GM23338 (cell line): Measurements from ENCODE around the gene ZNF792. TPM values are rescaled to one million over a fixed set of nuclear protein-coding genes. Genes with fewer than 3 reads are reported as not detected.

ENCODE experiments used
- ATAC-seq: fragments of 200-7000 bp; cut with Tn5 transposase; 3 replicates; pipeline ENCODE4 v1.9.1; 2020
- DNase-seq: peaks from one replicate; pipeline ENCODE4 v3.0.0-alpha.2; 2015; ENCODE audit warnings: low spot score
- H2AFZ ChIP-seq: fragments of 200-600 bp; sonication (generic); 2 replicates; pipeline ENCODE4 v1.8.0; 2016; ENCODE audit warnings: antibody characterized with exemption, mild to moderate bottlenecking, moderate library complexity
- H3F3A ChIP-seq: fragments of 200-600 bp; sonication (generic); replicated peaks from 2 replicates; pipeline ENCODE4 v1.8.0; 2017; ENCODE audit warnings: antibody characterized with exemption, mixed run types, low read depth
- H3K27ac ChIP-seq: fragments of 200-600 bp; sonication (generic); 2 replicates; pipeline ENCODE4 v1.6.1; 2016; ENCODE audit warnings: low read depth
- H3K27me3 ChIP-seq: fragments of 200-600 bp; sonication (generic); 2 replicates; pipeline ENCODE4 v1.8.0; 2016; ENCODE audit warnings: mild to moderate bottlenecking, mixed run types, moderate library complexity; ENCODE audit not compliant: insufficient read depth
- H3K36me3 ChIP-seq: fragments of 200-600 bp; sonication (generic); 2 replicates; pipeline ENCODE4 v1.8.0; 2016; ENCODE audit warnings: mild to moderate bottlenecking; ENCODE audit not compliant: insufficient read depth
- H3K4me1 ChIP-seq: fragments of 200-600 bp; sonication (generic); 2 replicates; pipeline ENCODE4 v1.8.0; 2016; ENCODE audit warnings: mild to moderate bottlenecking, moderate library complexity; ENCODE audit not compliant: insufficient read depth
- H3K4me2 ChIP-seq: fragments of 200-600 bp; sonication (generic); 2 replicates; pipeline ENCODE4 v1.7.1; 2017; ENCODE audit warnings: mixed run types
- H3K4me3 ChIP-seq: fragments of 200-600 bp; sonication (generic); 2 replicates; pipeline ENCODE4 v1.6.1; 2016; ENCODE audit warnings: mixed run types
- H3K79me2 ChIP-seq: fragments of 200-600 bp; sonication (generic); replicated peaks from 2 replicates; pipeline ENCODE4 v1.8.0; 2017; ENCODE audit warnings: mild to moderate bottlenecking; ENCODE audit not compliant: insufficient read depth
- H3K9me2 ChIP-seq: fragments of 200-600 bp; sonication (generic); 2 replicates; pipeline ENCODE4 v1.8.0; 2017; ENCODE audit not compliant: insufficient read depth
- H4K20me1 ChIP-seq: fragments of 200-600 bp; sonication (generic); replicated peaks from 2 replicates; pipeline ENCODE4 v1.8.0; 2017; ENCODE audit warnings: mild to moderate bottlenecking; ENCODE audit not compliant: insufficient read depth
- H3K27ac Mint-ChIP-seq: 2 replicates; pipeline ENCODE4 v1.8.0; 2020; ENCODE audit warnings: inconsistent platforms, mild to moderate bottlenecking, moderate library complexity, mixed read lengths
- H3K27me3 Mint-ChIP-seq: 3 replicates; pipeline ENCODE4 v1.8.0; 2022; ENCODE audit warnings: low read depth, mild to moderate bottlenecking, moderate library complexity, mixed read lengths, inconsistent platforms; ENCODE audit not compliant: insufficient read depth, poor library complexity
- H3K36me3 Mint-ChIP-seq: 3 replicates; pipeline ENCODE4 v1.8.0; 2021; ENCODE audit warnings: low read depth, mild to moderate bottlenecking, inconsistent platforms, moderate library complexity, mixed read lengths
- H3K4me1 Mint-ChIP-seq: 3 replicates; pipeline ENCODE4 v1.8.0; 2020; ENCODE audit warnings: mild to moderate bottlenecking, inconsistent platforms, mixed read lengths
- H3K4me3 Mint-ChIP-seq: 3 replicates; pipeline ENCODE4 v1.8.0; 2021; ENCODE audit warnings: moderate library complexity, mild to moderate bottlenecking, inconsistent platforms, mixed read lengths
- H3K9me3 Mint-ChIP-seq: 3 replicates; pipeline ENCODE4 v1.8.0; 2020; ENCODE audit warnings: moderate library complexity, mild to moderate bottlenecking, inconsistent platforms, mixed read lengths
- CREB1 ChIP-seq: fragments of 250-450 bp; sonication (Bioruptor Pico); IDR thresholded peaks from 2 replicates; pipeline ENCODE4 v1.5.0; 2020; ENCODE audit warnings: low read depth, mild to moderate bottlenecking, moderate library complexity
- ETS1 ChIP-seq: IDR thresholded peaks from 2 replicates; pipeline ENCODE4 v1.6.1; 2016; ENCODE audit warnings: antibody characterized with exemption
- EZH2 ChIP-seq: fragments of 200-600 bp; sonication (generic); IDR thresholded peaks from one replicate; pipeline ENCODE4 v1.8.0; 2017; ENCODE audit warnings: antibody characterized with exemption, mild to moderate bottlenecking, low read depth; ENCODE audit not compliant: unreplicated experiment
- EZH2phosphoT487 ChIP-seq: fragments of 200-600 bp; sonication (generic); IDR thresholded peaks from one replicate; pipeline ENCODE4 v1.8.1; 2018; ENCODE audit warnings: antibody characterized with exemption; ENCODE audit not compliant: unreplicated experiment
- JUNB ChIP-seq: IDR thresholded peaks from one replicate; pipeline ENCODE4 v1.6.1; 2016; ENCODE audit warnings: antibody characterized with exemption; ENCODE audit not compliant: unreplicated experiment
- NANOG ChIP-seq: IDR thresholded peaks from 2 replicates; pipeline ENCODE4 v1.6.1; 2016; ENCODE audit warnings: antibody characterized with exemption, borderline replicate concordance
- POLR2AphosphoS5 ChIP-seq: IDR thresholded peaks from 2 replicates; pipeline ENCODE4 v1.6.1; 2016; ENCODE audit warnings: antibody characterized with exemption, low read depth
- REST ChIP-seq: IDR thresholded peaks from one replicate; pipeline ENCODE4 v1.6.1; 2018; ENCODE audit warnings: antibody characterized with exemption; ENCODE audit not compliant: unreplicated experiment
- STAT1 ChIP-seq: IDR thresholded peaks from one replicate; pipeline ENCODE4 v1.6.1; 2016; ENCODE audit warnings: antibody characterized with exemption; ENCODE audit not compliant: unreplicated experiment
- ZNF114 ChIP-seq: fragments of 250-450 bp; sonication (Bioruptor Pico); IDR thresholded peaks from 2 replicates; pipeline ENCODE4 v1.5.0; 2020; ENCODE audit warnings: mild to moderate bottlenecking, moderate library complexity
- ZNF331 ChIP-seq: fragments of 250-450 bp; sonication (Bioruptor Pico); IDR thresholded peaks from 2 replicates; pipeline ENCODE4 v1.5.0; 2020; ENCODE audit warnings: low read depth, mild to moderate bottlenecking, moderate library complexity
- polyA plus RNA-seq: library from polyadenylated mRNA; unstranded; fragments of >200 nt; fragmentation: Nextera tagmentation; extraction: Ambion mirVana; gene quantifications from 2 replicates; pipeline ENCODE4 v1.2.1, GENCODE V29; 2016
- total RNA-seq: library from RNA; depleted of rRNA; stranded (reverse); fragments of >200 nt; shearing (Covaris generic); gene quantifications from 2 replicates; pipeline ENCODE4 v1.2.3, GENCODE V29; 2014
- TF ChIP-seq, protein P1 (sequence below), 2 experiments: fragments of 200-600 bp in 1 of 2; sonication (generic) in 1 of 2; conservative IDR thresholded peaks; 2 replicates each; pipeline versions ENCODE4 v1.5.1 to v1.6.1; 2016 to 2017; ENCODE audit warnings: antibody characterized with exemption in 2 of 2, low read depth in 2 of 2, mild to moderate bottlenecking in 2 of 2, moderate library complexity in 1 of 2

Gene ZNF792
- total and polyA plus RNA-seq, 2 experiments from 2014 or later, result 1.3 to 12.8 TPM

DNA sequence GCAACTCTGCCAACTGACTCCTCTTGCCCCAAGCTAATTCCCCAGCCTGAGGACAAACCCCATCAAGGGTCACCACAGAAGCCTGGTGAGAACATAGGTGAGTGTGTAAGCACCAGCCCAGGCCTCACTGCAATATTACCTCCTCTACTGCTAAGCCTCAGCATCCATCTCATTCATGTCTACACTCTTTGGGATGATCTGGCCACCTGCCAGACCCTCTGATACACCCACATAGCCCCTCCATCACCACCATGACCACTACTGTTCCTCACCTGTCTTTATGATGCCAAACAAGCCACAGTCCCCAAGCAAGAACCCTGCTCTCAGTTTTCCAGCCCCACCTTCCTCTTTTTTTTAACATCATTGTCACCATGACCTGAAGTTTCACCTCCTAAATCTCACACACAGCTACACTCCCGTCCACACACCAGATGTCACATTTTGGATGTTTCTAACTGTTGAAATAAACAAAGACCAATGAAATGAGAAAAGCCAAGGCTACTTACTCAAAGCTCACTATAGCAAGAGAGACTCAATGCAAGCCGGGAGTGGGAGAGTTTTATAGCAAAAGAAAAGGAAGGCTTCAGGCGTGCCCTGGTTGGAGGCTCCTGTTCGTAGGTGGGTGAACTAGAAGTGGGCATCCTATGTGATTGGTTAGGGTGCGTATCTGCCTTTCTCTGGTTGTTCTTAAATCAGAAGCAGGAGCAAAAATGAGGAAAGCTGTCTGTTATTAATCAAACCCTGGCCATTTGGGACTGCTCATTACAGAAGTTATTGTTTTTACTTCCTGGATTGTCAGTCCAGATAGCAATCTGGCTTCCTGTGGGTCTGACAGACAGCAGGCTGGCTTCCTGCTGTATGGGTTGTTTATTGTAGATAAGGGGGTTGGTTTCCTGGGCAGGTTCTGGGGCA lies 2.0 kb downstream of the ZNF792 start (continued):
- TF ChIP-seq EZH2 (no peak), CREB1 (no peak), ETS1 (no peak), JUNB (no peak), ZNF331 (CRISPR knock-in tag) (no peak), EZH2phosphoT487 (no peak)

DNA sequence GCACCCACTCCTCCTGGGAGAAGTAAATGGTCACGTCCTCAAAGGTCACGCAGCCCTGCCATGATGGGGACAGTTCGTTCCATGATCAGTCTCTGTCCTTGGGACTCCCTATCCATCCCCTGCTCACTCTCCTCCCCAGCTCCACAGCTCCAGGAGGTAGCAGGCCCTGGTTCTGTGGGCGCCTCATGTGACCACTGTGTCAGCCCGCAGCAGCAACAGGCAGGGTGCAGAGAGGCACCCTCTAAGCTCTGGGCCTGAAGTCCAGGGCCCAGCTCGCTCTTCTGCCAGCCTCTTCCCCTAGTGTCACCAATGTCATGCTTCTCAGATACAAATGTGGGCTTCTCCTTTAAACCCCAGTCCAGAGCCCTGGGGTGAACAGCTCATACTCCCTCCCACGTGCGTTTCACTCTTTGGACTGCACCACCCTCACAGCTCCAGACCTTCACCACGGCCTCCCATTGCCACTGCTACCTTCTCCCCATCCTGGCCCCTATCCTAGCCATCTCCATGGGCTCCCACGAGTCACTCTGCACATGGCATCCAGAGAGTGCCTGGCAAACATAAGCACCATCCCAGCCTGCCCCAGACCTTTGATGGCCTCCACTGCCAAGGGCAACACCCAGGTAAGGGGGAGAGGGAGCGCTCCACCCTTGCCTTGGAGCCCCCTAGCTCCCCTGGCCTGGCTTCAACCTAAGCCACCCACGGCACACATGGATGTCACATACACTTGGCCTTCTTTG lies 2.9 kb downstream of the ZNF792 start:
- ATAC-seq (no peak), DNase-seq (no peak)
- Histone ChIP-seq H3K36me3 (peaks cover 29% of the 10 kb centered on the region), H3K4me1 (peaks cover 13% of the 10 kb centered on the region), H3K79me2 (peaks cover 15% of the 10 kb centered on the region), H3K27me3 (peaks cover 11% of the 10 kb centered on the region), H3K4me3 (no peak overlapping the region), H3K9me2 (no peaks in the 10 kb centered on the region), H3K4me2 (no peak overlapping the region), H4K20me1 (no peaks in the 10 kb centered on the region), H3F3A (0 out of 2 replicates have a peak, but pooled peaks cover 3% of the 10 kb centered on the region), H2AFZ (no peak overlapping the region), H3K27ac (no peak overlapping the region)
- Mint-ChIP-seq H3K36me3 (peaks cover 67% of the 10 kb centered on the region), H3K27ac (no peak overlapping the region), H3K4me1 (peaks cover 13% of the 10 kb centered on the region), H3K4me3 (no peak overlapping the region), H3K9me3 (peaks cover 68% of the 10 kb centered on the region), H3K27me3 (peaks cover 19% of the 10 kb centered on the region)
- TF ChIP-seq POLR2AphosphoS5 (no peak), REST (no peak), STAT1 (no peak), ETS1 (no peak), NANOG (no peak), EZH2 (no peak), EZH2phosphoT487 (no peak), ZNF114 (CRISPR knock-in tag) (no peak), ZNF331 (CRISPR knock-in tag) (no peak), JUNB (no peak), CREB1 (no peak)
- TF ChIP-seq, protein P1, sequence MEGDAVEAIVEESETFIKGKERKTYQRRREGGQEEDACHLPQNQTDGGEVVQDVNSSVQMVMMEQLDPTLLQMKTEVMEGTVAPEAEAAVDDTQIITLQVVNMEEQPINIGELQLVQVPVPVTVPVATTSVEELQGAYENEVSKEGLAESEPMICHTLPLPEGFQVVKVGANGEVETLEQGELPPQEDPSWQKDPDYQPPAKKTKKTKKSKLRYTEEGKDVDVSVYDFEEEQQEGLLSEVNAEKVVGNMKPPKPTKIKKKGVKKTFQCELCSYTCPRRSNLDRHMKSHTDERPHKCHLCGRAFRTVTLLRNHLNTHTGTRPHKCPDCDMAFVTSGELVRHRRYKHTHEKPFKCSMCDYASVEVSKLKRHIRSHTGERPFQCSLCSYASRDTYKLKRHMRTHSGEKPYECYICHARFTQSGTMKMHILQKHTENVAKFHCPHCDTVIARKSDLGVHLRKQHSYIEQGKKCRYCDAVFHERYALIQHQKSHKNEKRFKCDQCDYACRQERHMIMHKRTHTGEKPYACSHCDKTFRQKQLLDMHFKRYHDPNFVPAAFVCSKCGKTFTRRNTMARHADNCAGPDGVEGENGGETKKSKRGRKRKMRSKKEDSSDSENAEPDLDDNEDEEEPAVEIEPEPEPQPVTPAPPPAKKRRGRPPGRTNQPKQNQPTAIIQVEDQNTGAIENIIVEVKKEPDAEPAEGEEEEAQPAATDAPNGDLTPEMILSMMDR (conservative IDR thresholded peaks at IDR 0.05; ENCODE audit: low read depth in 2 of 2), result no peak
